ENCODE results near the gene RETREG2.

GRCh38 chr2:219159771-219160185 lies 18.3 kb upstream of the RETREG2 start:
- TF ChIP-seq YY1 (IDR thresholded peaks at IDR 0.05; ENCODE audit: insufficient read depth, insufficient read length) (no peak), ZNF274 (IDR thresholded peaks at IDR 0.05; ENCODE audit: low read depth, low read length) (no peak), SUZ12 (IDR thresholded peaks at IDR 0.05; ENCODE audit: extremely low read depth, insufficient read depth, insufficient read length) (no peak)

All from NT2/D1 (cell line).